Endothelial cell of umbilical vein (primary cell): ENCODE data around the gene MICALL1. TPM values are rescaled to one million over a fixed set of nuclear protein-coding genes. Genes with fewer than 3 reads are reported as not detected.

Experiments used
- BruUV-seq: library from RNA; stranded (reverse); fragments of 400-500 nt; replicated peaks from 2 replicates; lab custom pipeline; 2021; lab: Mats Ljungman, UMichigan
- CTCF ChIA-PET: fragments of 300-600, 350-600 bp; sonication (Branson Sonifier 250); formaldehyde crosslinking; loops from one replicate; lab custom pipeline; 2021; ENCODE audit warnings: antibody characterized with exemption, inconsistent platforms; lab: Charles Lee
- POLR2A ChIA-PET: fragments of 300-600, 350-600 bp; sonication (Branson Sonifier 250); formaldehyde crosslinking; loops from one replicate; lab custom pipeline; 2021; ENCODE audit warnings: antibody characterized with exemption, inconsistent platforms; lab: Charles Lee
- DNase-seq: peaks from one replicate; pipeline ENCODE4 v3.0.0-alpha.2; 2011; ENCODE audit warnings: low read depth, low spot score
- FAIRE-seq: peaks from 2 replicates; lab custom pipeline; 2011; peaks lifted over from hg19 to GRCh38; lab: Jason Lieb, UNC
- H2AFZ ChIP-seq: 2 replicates; pipeline ENCODE4 v1.6.0; 2012; ENCODE audit warnings: low read depth, low read length, control low read depth, inconsistent platforms
- H3K27ac ChIP-seq: 2 replicates; pipeline ENCODE4 v1.5.1; 2011; ENCODE audit warnings: low read depth, mild to moderate bottlenecking, control low read depth, low read length, moderate library complexity; ENCODE audit not compliant: insufficient read depth
- H3K27me3 ChIP-seq, 2 experiments: 2 replicates each; pipeline versions ENCODE4 v1.6.0 to v1.6.1; 2011; ENCODE audit warnings: low read length in 2 of 2, mixed read lengths in 1 of 2; ENCODE audit not compliant: control insufficient read depth in 2 of 2, insufficient read depth in 2 of 2
- H3K36me3 ChIP-seq, 2 experiments: 2 replicates in 1 of 2; 3 replicates in 1 of 2; pipeline ENCODE4 v1.5.1; 2011; ENCODE audit warnings: low read length in 2 of 2, mild to moderate bottlenecking in 1 of 2, moderate library complexity in 1 of 2; ENCODE audit not compliant: control insufficient read depth in 2 of 2, insufficient read depth in 2 of 2; ENCODE audit errors: extremely low read depth in 1 of 2
- H3K4me1 ChIP-seq: 3 replicates; pipeline ENCODE4 v1.5.1; 2011; ENCODE audit warnings: mild to moderate bottlenecking, low read length; ENCODE audit not compliant: control insufficient read depth, insufficient read depth; ENCODE audit errors: extremely low read depth
- H3K4me2 ChIP-seq: 2 replicates; pipeline ENCODE4 v1.6.1; 2011; ENCODE audit warnings: low read length, control low read depth, mixed read lengths; ENCODE audit not compliant: insufficient read depth
- H3K4me3 ChIP-seq, 3 experiments: fragments of 200-600 bp in 1 of 3; sonication (generic), shearing (Covaris generic) in 1 of 3; replicated peaks in 1 of 3; 2 replicates each; pipeline ENCODE4 v1.5.1; 2011 to 2016; ENCODE audit warnings: control low read depth in 3 of 3, low read length in 3 of 3, mild to moderate bottlenecking in 2 of 3, inconsistent platforms in 1 of 3, low read depth in 1 of 3, moderate library complexity in 1 of 3; ENCODE audit not compliant: insufficient read depth in 1 of 3
- H3K79me2 ChIP-seq: 2 replicates; pipeline ENCODE4 v1.6.0; 2012; ENCODE audit warnings: low read length, inconsistent platforms; ENCODE audit not compliant: control insufficient read depth, insufficient read depth
- H3K9ac ChIP-seq: replicated peaks from 2 replicates; pipeline ENCODE3; 2011; ENCODE audit warnings: low read length, control low read depth; ENCODE audit not compliant: insufficient read depth; ENCODE audit errors: extremely low read depth
- H3K9me1 ChIP-seq: replicated peaks from 3 replicates; pipeline ENCODE4 v1.6.0; 2011; ENCODE audit warnings: mild to moderate bottlenecking, low read length; ENCODE audit not compliant: control insufficient read depth, insufficient read depth; ENCODE audit errors: extremely low read depth
- H3K9me3 ChIP-seq: replicated peaks from 2 replicates; pipeline ENCODE4 v1.5.1; 2012; ENCODE audit warnings: low read length, inconsistent platforms; ENCODE audit not compliant: control insufficient read depth, insufficient read depth
- H4K20me1 ChIP-seq: replicated peaks from 2 replicates; pipeline ENCODE3; 2011; ENCODE audit warnings: mild to moderate bottlenecking, low read length; ENCODE audit not compliant: control insufficient read depth, insufficient read depth; ENCODE audit errors: extremely low read depth
- EZH2 ChIP-seq: IDR thresholded peaks from 2 replicates; pipeline ENCODE4 v1.6.1; 2012; ENCODE audit warnings: borderline replicate concordance, low read depth, mild to moderate bottlenecking, moderate library complexity, low read length, inconsistent platforms; ENCODE audit not compliant: severe bottlenecking
- FOS ChIP-seq: IDR thresholded peaks from 2 replicates; pipeline ENCODE4 v1.6.1; 2011; ENCODE audit warnings: mild to moderate bottlenecking, low read length, moderate library complexity, borderline replicate concordance; ENCODE audit not compliant: insufficient read depth
- GATA2 ChIP-seq: IDR thresholded peaks from 2 replicates; pipeline ENCODE4 v1.7.0; 2011; ENCODE audit warnings: low read depth, mild to moderate bottlenecking, moderate library complexity, mixed read lengths, low read length; ENCODE audit not compliant: insufficient read length, insufficient read depth
- JUN ChIP-seq: IDR thresholded peaks from 2 replicates; pipeline ENCODE4 v1.6.1; 2011; ENCODE audit warnings: borderline replicate concordance, low read depth; ENCODE audit not compliant: insufficient read length, insufficient read depth
- MYC ChIP-seq: IDR thresholded peaks from one replicate; pipeline ENCODE4 v1.6.1; 2011; ENCODE audit warnings: mild to moderate bottlenecking, low read depth, low read length
- POLR2A ChIP-seq: IDR thresholded peaks from 2 replicates; pipeline ENCODE4 v1.6.1; 2012; ENCODE audit warnings: low read depth, mild to moderate bottlenecking, control low read depth, low read length
- POLR2AphosphoS5 ChIP-seq: IDR thresholded peaks from 2 replicates; pipeline ENCODE4 v1.6.1; 2012; ENCODE audit warnings: low read depth, mild to moderate bottlenecking, control low read depth, low read length, moderate library complexity; ENCODE audit not compliant: insufficient read depth
- dilution Hi-C: fragments of 300-500 bp; cut with MboI; formaldehyde crosslinking; loops from one replicate; pipeline ENCODE4 v1.15.0; 2019; ENCODE audit warnings: low sequenced_read_pairs; ENCODE audit not compliant: extremely low pct_ligation_motif_present
- intact Hi-C: fragments of 100-400 bp; cut with micrococcal nuclease; formaldehyde crosslinking; loops from one replicate; pipeline ENCODE4 v1.10.0; 2022
- polyA plus RNA-seq, 4 experiments: library from polyadenylated mRNA; depleted of rRNA in 3 of 4; stranded (reverse) in 3 of 4; unstranded in 1 of 4; fragments of >200 nt; gene quantifications; 2 replicates each; pipeline versions ENCODE4 v1.2.1 to v1.2.3, GENCODE V29; 2011 to 2012; ENCODE audit warnings: missing spikeins in 1 of 4
- total RNA-seq: library from RNA; stranded (reverse); gene quantifications from 2 replicates; pipeline ENCODE4 v1.2.3, GENCODE V29; 2021
- TF ChIP-seq, protein P1 (sequence below): IDR thresholded peaks from 2 replicates; pipeline ENCODE4 v1.6.1; 2011; ENCODE audit not compliant: insufficient read depth, insufficient read length
- TF ChIP-seq, protein P2 (sequence below), 2 donors: IDR thresholded peaks; 1 replicate in 1 of 2; 2 replicates in 1 of 2; pipeline ENCODE4 v1.5.1; 2011; ENCODE audit warnings: low read length in 2 of 2, mild to moderate bottlenecking in 2 of 2, moderate library complexity in 2 of 2, control low read depth in 1 of 2, inconsistent platforms in 1 of 2, low read depth in 1 of 2; ENCODE audit not compliant: insufficient read depth in 1 of 2; ENCODE audit errors: extremely low read depth in 1 of 2

MICALL1 gene
- total and polyA plus RNA-seq, 2 donors (not counting 3 experiments of a cell fraction or from before 2014, with no cell fraction given) = 23.9 to 66.9 TPM

DNA sequence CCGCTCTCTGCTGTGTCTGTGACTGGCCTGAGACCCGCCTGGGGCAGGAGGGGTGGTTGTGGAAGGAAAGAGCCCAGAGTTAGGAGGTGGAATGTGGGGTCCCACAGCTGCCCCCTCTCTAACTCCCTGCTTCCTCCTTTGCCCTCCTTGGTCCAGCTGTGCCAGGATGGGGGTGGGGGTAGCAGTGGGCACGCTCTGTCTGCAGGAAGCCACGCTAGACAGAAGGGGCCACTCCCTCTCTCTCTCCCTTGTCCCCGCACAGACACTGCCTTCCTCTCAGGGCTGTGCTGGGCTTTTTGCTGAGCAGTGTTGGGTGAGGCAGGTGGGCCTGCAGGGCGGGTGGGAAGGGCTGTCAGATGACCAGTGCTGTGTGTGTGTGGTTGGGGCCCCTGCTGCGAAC is 80.3 kb downstream of the MICALL1 start:
- H3K4me1 ChIP-seq = no peaks in the 10 kb centered on the region
- dilution Hi-C loops (no loop called here), intact Hi-C loops (no loop called here)
- H3K27me3 ChIP-seq = no peaks in the 10 kb centered on the region
- no peak for DNase-seq
- CTCF ChIA-PET = no interaction called here
- no TSS peak for BruUV-seq
- no peaks in the 10 kb centered on the region for H3K9me3 ChIP-seq
- no peak overlapping the region for H3K27ac ChIP-seq
- FAIRE-seq = no peak
- no peaks in the 10 kb centered on the region for H3K9me1 ChIP-seq
- H3K36me3 ChIP-seq = no peaks in the 10 kb centered on the region
- H3K9ac ChIP-seq = no peak overlapping the region
- H2AFZ ChIP-seq = no peak overlapping the region
- no peak overlapping the region for H3K4me2 ChIP-seq
- TF ChIP-seq FOS (no peak), GATA2 (no peak), MYC (no peak), POLR2A (no peak), EZH2 (no peak), POLR2AphosphoS5 (no peak), JUN (no peak)
- TF ChIP-seq, protein P1, sequence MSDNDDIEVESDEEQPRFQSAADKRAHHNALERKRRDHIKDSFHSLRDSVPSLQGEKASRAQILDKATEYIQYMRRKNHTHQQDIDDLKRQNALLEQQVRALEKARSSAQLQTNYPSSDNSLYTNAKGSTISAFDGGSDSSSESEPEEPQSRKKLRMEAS = no peak
- TF ChIP-seq, protein P2, sequence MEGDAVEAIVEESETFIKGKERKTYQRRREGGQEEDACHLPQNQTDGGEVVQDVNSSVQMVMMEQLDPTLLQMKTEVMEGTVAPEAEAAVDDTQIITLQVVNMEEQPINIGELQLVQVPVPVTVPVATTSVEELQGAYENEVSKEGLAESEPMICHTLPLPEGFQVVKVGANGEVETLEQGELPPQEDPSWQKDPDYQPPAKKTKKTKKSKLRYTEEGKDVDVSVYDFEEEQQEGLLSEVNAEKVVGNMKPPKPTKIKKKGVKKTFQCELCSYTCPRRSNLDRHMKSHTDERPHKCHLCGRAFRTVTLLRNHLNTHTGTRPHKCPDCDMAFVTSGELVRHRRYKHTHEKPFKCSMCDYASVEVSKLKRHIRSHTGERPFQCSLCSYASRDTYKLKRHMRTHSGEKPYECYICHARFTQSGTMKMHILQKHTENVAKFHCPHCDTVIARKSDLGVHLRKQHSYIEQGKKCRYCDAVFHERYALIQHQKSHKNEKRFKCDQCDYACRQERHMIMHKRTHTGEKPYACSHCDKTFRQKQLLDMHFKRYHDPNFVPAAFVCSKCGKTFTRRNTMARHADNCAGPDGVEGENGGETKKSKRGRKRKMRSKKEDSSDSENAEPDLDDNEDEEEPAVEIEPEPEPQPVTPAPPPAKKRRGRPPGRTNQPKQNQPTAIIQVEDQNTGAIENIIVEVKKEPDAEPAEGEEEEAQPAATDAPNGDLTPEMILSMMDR (IDR thresholded peaks at IDR 0.05; ENCODE audit: extremely low read depth in 1 of 2, insufficient read depth in 1 of 2, low read depth in 1 of 2, low read length in 2 of 2) = no peak
- no peak overlapping the region for H3K4me3 ChIP-seq
- no peaks in the 10 kb centered on the region for H4K20me1 ChIP-seq
- H3K79me2 ChIP-seq = no peaks in the 10 kb centered on the region
- POLR2A ChIA-PET = no interaction called here
